T47D (cell line): ENCODE data around the gene UBAC2.

Source experiments
- DNase-seq, 2 experiments: peaks; one replicate each; pipeline versions ENCODE4 v3.0.0 to v3.0.0-alpha.2; 2011 to 2012; ENCODE audit warnings: low read depth in 1 of 2, low spot score in 1 of 2
- JUND ChIP-seq: IDR thresholded peaks from 2 replicates; pipeline ENCODE4 v1.6.1; 2012; ENCODE audit warnings: low read depth
- in situ Hi-C: cut with HindIII; loops from 2 replicates; pipeline ENCODE4 v1.10.0; 2016; ENCODE audit warnings: low sequenced_read_pairs, low pct_unique_long_range_greater_than_20kb

Gene UBAC2

DNA sequence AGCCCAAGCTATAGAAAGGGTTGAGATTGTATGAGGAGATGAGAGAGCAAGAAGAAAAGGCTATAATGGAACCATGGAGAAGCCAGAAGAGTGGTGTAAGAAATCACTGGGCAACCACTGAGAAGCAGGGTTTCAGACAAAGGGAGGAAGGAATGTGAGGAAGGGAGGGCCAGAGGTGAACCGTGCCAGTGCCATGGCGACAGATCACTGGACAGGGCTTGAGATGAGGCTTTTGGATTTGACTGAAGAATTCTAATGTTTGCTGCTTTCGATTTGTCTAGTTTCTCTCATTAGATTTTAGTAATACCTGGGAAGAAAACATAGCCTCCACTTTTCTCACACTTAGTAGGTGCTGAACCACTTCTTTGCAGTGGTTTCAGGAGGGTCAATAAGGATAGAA, 112.8 kb downstream of the UBAC2 start:
- TF ChIP-seq JUND, result no peak
- in situ Hi-C loops, result no loop called here
- no peak for DNase-seq

- DNase-seq, result no peak
- no peak for TF ChIP-seq JUND
- in situ Hi-C loops, result no loop called here
These were observed 113.3 kb downstream of the UBAC2 start for GRCh38 chr13:99313941-99314340.

DNA sequence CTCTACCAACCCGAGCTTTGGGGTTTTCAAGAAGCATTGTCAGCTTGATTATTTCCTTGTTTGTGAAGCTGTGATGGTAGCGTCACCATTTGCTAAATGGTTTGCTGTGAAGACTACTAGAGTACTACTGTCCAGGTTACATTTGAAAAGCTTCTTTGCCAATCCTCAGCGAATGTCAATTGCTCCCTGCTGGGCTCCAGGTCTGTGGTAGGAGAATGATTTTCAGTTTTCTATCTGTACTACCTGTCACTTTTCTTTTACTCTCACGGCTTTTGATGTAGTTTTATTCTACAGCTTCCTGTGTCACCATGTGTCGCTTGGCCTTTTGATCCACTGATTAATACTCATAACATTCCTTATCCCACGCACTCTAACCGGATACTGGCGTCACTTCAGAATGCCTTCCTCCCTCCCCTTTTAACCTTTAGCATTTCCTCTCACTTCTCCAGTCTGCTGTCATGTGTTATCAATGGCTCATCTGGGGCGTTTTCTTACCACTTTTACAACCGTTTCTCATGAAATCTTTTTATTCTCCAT, 114.1 kb downstream of the UBAC2 start:
- in situ Hi-C loops, result no loop called here
- TF ChIP-seq JUND, result no peak
- DNase-seq, result no peak

DNA sequence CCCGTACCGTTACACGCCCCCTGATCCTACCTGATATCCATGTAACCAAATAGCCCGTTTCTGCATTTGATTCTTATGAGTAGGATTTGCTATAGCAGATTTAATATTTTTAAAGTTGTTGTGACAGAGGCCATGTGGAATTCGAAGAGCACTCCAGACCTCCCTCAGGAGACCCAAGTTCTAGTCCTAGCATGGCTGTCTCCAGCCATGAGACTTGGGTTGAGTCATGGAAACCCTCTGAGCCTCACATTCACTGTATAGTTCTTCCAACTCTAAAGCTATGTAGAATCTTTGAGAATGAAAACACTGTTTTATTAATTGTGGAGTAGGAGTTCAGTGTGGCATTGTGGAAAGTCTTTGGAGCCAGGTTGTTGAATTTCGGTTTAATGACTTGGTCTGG, 114.5 kb downstream of the UBAC2 start:
- no peak for TF ChIP-seq JUND
- in situ Hi-C loops, result no loop called here
- DNase-seq, result no peak

DNA sequence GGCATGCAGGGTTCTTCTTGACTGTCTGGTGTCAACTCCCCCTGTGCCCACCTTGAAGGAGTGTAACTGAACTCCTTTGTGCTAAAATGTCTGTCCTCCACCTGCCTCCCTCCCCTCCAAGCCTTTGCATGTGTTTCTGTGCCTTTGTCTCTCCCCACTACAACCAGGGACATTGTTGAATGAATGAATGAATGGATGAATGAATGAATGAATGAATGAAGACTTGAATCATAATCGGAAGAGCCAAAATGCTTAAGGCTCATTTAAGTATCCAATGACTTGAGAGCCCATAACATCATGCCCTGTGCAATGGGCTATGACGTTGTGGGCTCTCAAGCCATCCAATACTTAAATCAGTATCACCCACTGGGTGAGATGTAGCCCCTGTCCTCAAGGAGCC, 115.6 kb downstream of the UBAC2 start:
- no peak for DNase-seq
- TF ChIP-seq JUND, result no peak
- in situ Hi-C loops, result no loop called here

DNA sequence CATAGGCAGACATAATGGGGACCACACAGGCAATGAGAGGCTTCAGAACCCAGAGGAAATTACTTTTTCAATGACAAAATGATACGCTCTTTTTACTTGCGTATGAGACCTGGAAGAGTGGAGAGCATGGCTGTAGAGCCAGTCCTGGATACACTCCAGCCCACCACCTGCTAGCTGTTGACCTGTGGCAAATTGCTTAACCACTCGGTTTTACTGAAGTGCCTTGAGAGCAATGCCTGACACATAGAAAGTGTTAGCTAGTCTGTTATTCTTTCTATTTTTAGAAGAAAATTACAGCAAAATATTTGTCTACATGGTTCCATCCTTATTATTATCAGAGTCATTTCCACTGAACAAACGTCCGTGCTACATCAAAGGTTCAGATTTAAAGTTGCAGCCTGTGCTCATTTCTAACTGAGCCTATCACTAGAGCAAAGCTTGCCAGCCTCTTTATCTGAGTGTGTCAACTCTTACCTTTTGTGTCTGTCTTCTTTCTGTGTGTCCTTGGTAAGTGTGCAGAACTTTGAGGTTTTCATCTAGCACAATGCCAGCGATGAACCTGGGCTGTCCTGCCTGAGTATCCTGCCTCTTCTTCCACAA, 116.1 kb downstream of the UBAC2 start:
- no peak for TF ChIP-seq JUND
- in situ Hi-C loops, result no loop called here
- no peak for DNase-seq

DNA sequence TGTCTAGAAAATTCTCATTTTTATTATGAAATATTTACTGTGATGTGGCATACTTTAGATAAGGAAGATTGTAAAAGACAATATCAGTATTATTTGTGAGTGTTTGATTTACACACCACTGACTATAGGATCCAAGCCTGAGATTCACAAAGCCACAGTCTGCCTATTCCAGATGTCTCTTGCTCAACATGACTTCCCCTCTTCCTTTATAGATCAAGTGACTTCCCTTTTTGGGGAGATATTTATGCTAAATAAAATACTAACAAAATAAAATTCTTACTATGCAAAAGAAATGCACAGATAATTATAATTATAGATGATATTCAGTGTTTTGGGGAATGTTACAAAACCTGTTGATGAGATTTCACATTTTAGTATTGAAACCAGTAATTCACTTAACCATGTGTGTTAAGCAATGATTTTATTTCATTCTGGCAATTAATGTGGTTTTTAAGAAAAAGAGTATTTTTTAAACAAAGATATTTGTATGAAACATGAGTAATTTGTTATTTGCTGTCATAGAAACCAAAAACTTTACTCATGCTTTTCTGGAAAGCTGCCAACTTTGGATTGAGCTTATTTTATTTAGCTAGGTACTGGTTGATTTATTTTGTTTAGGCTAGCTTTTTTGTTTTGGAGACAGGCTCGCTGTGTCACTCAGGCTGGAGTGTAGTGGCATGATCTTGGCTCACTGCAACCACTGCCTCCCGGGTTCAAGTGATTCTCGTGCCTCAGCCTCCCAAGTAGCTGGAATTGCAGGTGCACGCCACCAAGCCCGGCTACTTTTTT, 120.2 kb downstream of the UBAC2 start:
- TF ChIP-seq JUND, result no peak
- in situ Hi-C loops, result no loop called here
- no peak for DNase-seq

DNA sequence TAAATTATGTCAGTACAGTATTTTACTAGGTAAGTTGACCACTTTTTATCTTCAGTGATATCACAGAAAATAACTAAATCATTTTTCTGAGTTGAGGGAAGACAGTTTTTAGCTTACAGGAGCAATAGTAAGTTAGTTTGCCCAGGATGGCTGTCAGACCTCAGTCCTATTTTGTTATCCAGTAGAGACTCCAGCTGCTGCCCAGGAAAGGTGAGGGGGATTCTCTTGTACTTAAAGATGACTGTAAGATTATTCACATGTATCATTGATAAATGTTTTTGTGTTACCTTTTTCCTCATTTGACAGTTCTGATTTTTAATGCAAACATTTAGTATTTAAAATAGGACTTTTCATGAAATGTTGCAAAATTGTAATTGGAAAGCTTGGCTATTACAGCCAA, 121.1 kb downstream of the UBAC2 start:
- no peak for DNase-seq
- in situ Hi-C loops, result no loop called here
- TF ChIP-seq JUND, result no peak

- no peak for TF ChIP-seq JUND
- DNase-seq, result no peak
- in situ Hi-C loops, result no loop called here
These were observed 121.8 kb downstream of the UBAC2 start for GRCh38 chr13:99322297-99323103.

DNA sequence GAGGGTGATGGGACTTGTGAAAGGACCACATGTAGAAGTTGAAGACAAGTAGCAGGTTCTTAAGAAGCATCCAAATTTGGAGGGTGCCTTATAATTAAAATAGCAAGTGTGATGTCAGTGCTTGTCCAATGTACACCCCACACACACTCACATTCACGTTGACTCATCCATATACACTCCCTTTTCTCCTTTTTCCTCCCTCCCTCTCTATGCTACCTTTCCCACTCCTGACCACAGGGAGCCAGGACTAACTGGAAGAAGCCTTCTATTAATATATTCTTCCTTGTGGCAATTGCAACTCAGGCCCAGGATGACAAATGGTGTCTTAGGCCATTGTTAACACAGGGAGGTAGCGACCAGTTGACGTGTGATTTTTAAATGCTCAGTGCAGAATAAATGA, 122.8 kb downstream of the UBAC2 start:
- DNase-seq, result no peak

GRCh38 chr13:99326012-99326411, 125.4 kb downstream of the UBAC2 start:
- TF ChIP-seq JUND, result no peak
- no peak for DNase-seq
- in situ Hi-C loops, result no loop called here

More for the DNA sequence above, 122.8 kb downstream of the UBAC2 start:
- no peak for TF ChIP-seq JUND
- in situ Hi-C loops, result no loop called here

DNA sequence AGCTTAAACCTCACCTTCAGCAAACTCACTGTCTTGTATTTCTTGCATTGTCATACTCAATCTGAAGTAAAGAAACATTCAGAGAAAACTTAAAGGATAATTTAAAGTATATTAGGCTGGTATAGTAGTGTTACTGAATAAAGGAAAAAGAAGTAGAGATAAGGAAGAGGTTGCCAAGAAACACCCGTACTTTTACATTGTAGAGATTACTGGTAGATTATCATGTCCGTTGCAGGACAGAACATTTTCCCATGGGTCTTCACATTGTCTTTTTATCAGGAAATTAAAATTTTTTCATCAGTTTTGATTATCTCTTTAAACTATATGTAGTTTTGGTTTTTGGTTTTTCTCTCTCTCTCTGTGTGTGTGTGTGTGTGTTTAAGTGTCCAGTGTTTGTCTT, 126.5 kb downstream of the UBAC2 start:
- in situ Hi-C loops, result no loop called here
- no peak for DNase-seq
- TF ChIP-seq JUND, result no peak

DNA sequence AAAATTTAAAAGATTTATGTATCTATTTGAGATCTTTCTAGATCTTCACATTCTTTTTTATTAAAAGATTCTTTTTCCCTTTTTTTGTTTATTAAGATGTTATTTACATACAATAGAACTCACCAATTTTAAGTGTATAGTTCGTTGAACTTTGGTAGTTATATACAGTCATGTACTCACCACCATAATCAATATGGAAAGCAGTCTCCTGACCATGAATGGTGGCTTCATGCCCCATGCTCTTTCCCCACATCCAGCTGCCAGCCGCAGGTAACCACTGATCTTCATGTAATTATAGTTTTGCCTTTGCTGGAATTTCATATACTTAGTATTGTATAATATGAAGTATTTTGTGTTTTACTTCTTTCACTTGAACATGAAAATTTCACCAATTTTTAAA, 127.1 kb downstream of the UBAC2 start:
- TF ChIP-seq JUND, result no peak
- in situ Hi-C loops, result no loop called here
- DNase-seq, result no peak
